ENCODE data around the gene EIF5. TPM values are rescaled to one million over a fixed set of nuclear protein-coding genes. Genes with fewer than 3 reads are reported as not detected.
"Not testable (repeated sequence)": the region's sequence is repeated elsewhere in the genome, so short reads cannot be mapped to it uniquely, and the experiment has no call there.

Gene EIF5
- total RNA-seq, 2 experiments from 2014 or later, result 409 to 421 TPM

DNA sequence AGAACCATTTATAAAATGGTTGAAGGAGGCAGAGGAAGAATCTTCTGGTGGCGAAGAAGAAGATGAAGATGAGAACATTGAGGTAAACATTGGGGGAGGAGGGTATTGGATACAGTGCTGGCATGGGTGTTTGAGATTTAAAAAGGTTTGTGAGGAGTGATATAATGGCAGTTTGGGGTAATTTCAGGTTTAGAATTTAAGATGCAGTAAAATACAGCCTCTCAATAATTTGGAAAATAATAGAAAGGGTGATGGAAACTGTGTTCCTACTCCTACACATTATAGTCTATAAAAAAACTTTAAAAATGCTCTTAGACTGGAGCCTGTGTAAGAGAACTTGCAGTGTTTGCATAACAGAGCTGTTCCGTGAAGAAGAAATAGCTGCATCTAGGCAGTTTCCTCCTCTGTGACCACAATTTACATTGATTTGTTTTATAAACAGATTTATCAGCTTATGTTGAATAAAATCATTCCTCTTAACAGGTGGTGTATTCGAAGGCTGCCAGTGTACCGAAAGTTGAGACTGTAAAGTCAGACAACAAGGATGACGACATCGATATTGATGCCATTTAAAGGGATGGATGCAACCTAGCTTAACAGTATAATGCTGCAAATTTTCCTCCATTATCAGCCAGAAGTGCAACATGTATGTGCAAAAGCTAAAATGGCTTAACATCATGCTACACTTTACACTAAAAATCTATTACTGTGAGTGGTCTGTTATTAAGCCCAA is 6.6 kb downstream of the EIF5 start:
- Mint-ChIP-seq H3K36me3 (peaks cover 74% of the 10 kb centered on the region), H3K4me3 (no peak overlapping the region), H3K27ac (peak overlapping the region; percentile 68), H3K4me1 (peaks cover 43% of the 10 kb centered on the region), H3K27me3 (no peaks in the 10 kb centered on the region), H3K9me3 (no peaks in the 10 kb centered on the region)
- DNase-seq, result no peak

DNA sequence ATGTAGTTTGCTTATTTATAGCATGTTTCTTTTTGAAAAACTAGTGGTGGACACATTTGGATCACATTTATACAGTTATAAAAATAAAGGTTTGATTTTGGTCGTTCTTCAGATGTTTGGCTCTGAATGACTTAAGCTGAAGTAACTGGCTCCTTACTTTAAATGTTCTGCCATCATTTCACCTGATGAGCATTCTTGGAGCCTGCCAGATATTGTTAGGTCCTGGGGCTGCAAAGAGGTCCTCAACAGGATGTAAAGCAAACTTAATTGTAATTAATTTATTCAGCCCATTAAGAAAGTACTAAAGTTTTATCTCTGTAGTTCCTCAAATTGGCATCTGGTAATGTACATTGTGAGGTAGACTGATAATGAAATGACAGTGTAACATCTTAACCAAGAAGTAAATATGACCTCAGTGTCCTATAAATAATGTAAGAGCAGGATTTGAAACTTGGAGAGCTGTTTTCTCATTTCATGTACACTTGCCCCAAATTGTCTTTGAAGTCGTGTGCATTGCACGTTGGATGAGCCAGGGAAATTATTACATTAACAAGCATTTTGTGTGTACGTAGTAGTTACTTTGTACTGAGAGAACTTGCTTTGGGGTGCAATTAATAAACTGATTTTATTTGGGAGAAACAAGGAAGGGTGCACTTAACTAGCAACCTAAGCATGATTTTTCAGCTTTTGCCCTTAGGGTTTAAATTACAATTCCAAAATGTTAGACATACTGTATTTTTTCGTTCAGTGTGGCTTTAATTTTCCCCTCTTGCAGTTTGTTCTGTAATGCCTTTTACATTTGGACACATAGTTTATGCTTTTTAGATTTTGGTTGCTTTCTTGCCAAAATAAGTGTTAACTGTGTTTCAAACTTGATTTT is 7.5 kb downstream of the EIF5 start:
- no peak for DNase-seq
- peaks cover 35% of the 10 kb centered on the region for H3K4me1 Mint-ChIP-seq
- no peak overlapping the region for H3K4me3 Mint-ChIP-seq
- H3K27ac Mint-ChIP-seq, result no peak overlapping the region
- H3K36me3 Mint-ChIP-seq, result peaks cover 66% of the 10 kb centered on the region
- H3K9me3 Mint-ChIP-seq, result no peaks in the 10 kb centered on the region
- no peaks in the 10 kb centered on the region for H3K27me3 Mint-ChIP-seq

DNA sequence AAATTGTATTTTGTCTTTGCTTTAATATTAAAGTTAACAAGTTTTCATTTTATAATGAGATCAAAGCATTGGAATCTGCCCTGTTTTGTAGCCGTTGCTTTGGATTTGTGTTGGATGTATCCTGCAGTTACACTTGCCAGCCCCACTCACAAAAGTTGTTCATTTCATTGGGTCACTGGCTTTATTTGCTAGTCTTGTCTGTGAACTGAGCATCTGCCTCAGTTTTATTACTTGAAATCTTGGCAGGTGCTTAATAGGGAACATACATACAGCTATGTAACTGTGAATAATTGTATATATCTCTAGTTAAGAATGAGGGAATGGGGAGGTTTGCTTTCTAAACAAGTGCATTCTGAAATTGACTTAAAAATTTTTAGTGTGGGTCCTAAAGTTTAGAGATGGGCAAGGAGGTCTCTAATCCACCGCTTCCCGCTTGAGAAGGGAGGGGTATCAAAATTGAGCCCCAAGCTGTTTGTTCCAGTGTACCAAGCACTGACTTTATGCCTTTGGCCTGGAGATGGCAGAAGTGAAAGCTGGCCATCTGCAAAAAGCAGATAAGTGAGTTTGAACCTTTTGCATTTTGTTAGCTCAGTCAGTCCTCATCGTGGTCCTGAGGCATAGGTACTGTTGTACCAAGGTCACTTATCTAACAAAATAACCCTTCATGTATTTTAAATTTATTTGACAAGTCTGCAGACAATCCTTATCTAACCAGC is 9.3 kb downstream of the EIF5 start:
- no peak overlapping the region for H3K4me3 Mint-ChIP-seq
- peaks cover 21% of the 10 kb centered on the region for H3K4me1 Mint-ChIP-seq
- H3K9me3 Mint-ChIP-seq, result no peaks in the 10 kb centered on the region
- H3K36me3 Mint-ChIP-seq, result peaks cover 48% of the 10 kb centered on the region
- H3K27ac Mint-ChIP-seq, result no peak overlapping the region
- no peaks in the 10 kb centered on the region for H3K27me3 Mint-ChIP-seq
- no peak for DNase-seq

DNA sequence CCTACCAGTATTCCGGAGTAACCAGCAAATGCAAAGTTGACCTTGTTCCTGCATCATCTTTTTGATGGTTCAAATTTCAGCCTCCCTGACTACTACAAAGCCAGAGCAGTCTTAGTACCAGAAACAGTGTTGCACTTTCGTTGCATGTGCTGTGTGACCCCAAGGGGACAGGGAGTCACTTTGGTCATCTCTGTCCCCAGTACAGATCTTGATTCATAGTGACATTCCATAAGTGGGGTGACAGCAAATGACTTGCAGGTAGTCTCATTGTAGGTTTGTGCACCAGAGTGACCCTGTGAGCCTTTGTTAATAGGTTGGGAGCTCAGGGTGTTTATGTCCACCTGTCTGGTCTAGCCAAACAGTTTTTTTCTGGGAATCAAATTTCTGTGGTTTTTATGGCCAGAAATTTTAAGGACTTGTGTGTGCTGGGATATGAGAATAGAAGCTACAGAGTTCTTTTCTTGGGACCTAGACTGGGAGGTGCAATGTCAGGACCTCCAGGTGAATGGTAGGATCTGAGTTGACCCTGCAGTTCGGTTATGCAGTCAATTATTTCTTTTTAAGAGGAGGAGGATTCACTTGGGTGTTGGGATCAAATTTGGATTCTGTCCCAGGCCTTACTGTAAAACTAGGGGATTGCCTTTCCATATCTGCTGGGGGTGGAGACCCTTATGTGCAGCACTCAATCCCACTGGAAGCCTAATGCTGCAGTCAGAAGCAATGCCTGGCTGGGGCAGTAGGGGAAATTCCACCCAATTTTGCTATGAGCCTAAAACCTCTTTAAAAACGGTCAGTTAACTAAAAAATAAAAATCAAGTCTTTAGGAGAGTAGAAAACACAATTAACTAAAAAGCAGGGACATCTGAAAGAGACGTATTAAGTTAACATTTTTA is 10.1 kb downstream of the EIF5 start:
- Mint-ChIP-seq H3K36me3 (peaks cover 40% of the 10 kb centered on the region), H3K9me3 (no peaks in the 10 kb centered on the region), H3K27ac (no peak overlapping the region), H3K4me1 (peaks cover 13% of the 10 kb centered on the region), H3K27me3 (no peaks in the 10 kb centered on the region), H3K4me3 (no peak overlapping the region)
- DNase-seq, result no peak

DNA sequence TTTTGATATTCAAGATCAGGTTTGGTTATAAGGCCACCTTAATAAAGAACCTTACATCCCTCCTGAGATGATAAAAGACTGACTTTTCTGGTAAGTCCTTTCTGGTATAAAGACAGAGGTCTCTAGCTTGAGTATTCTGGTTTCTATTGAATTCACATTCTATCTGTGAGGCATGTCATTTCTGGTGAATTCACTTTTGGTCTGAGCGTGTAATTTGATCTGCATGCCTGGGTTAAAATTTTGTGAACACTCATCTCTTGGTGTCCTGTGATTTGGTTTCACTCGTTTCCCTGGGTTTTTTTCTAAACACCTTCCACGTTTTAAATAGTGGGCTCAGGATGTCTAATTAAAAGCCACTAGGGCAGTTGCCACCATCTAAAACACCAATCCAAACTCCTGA is 12.2 kb downstream of the EIF5 start:
- Mint-ChIP-seq H3K9me3 (no peaks in the 10 kb centered on the region), H3K27ac (no peak overlapping the region), H3K27me3 (no peaks in the 10 kb centered on the region), H3K36me3 (peaks cover 26% of the 10 kb centered on the region), H3K4me1 (peaks cover 5% of the 10 kb centered on the region), H3K4me3 (no peak overlapping the region)
- DNase-seq, result no peak

DNA sequence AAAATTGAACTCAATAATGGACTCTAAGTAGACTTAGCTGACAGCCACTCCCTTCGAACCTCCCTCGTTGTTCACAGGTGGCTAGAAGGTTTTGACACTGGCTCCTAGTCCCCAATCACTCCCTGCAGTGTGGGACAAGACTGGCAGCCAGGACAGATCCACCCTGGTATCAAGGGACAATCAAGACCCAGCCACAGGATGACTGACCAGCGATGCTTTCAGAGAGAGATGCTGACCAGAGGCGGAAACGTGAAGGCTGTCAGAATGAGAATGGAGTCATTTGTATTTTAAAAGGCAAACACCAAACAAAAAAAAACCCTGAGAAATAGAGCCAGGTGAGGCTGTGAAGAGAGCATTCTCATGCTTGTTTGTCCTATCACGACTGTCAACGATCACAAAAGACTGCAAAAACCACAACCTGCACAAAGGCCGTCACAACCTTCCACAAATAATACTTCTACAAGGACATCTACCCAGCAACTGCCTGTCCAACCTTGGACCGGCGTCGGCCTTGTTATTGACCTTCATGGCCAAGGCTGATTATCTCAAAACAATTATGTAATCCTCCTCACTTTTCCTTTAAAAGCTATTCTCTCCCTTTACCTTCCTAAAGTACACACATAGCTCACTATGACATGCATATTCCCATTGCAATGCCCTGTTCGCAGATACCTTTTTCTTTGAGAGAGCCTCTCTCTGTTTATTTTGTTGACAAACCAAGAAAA is 13.2 kb downstream of the EIF5 start:
- Mint-ChIP-seq H3K4me3 (no peak overlapping the region), H3K27ac (no peak overlapping the region), H3K4me1 (peaks cover under 1% of the 10 kb centered on the region), H3K27me3 (no peaks in the 10 kb centered on the region), H3K36me3 (peaks cover 19% of the 10 kb centered on the region), H3K9me3 (no peaks in the 10 kb centered on the region)
- DNase-seq, result no peak

DNA sequence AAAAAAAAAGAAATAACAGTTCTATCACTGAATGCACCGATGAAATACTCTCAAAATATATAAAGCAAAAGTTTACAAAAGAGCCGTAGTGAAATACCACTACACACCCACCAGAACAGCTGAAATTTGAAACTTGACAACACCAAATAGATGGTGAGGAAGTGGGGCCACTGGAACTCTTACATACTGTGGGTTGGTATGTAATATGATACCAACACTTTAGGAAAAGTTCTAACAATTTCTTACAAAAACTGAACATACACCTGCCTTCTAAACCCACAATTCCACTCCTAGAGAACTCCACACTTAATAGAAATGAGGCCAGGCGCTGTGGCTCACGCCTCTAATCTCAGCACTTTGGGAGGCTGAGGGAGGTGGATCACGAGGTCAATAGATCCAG is 14.1 kb downstream of the EIF5 start:
- no peak overlapping the region for H3K4me3 Mint-ChIP-seq
- H3K4me1 Mint-ChIP-seq, result no peaks in the 10 kb centered on the region
- no peak overlapping the region for H3K27ac Mint-ChIP-seq
- DNase-seq, result no peak
- H3K36me3 Mint-ChIP-seq, result peaks cover 15% of the 10 kb centered on the region
- no peaks in the 10 kb centered on the region for H3K27me3 Mint-ChIP-seq
- no peaks in the 10 kb centered on the region for H3K9me3 Mint-ChIP-seq

DNA sequence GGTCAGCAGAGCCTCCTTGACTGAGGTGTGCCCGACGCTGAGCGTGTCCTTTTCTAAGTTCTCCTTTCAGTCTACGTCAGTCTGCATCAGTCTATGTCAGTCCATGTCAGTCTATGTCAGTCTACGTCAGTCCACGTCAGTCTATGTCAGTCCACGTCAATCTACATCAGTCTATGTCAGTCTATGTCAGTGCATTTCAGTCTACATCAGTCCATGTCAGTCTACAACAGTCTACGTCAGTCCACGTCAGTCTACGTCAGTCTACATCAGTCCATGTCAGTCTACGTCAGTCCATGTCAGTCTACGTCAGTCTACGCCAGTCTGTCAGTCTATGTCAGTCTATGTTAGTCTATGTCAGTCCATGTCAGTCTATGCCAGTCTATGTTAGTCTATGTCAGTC is 15.9 kb downstream of the EIF5 start:
- DNase-seq, result no peak
- Mint-ChIP-seq H3K27ac (no peak overlapping the region), H3K4me1 (no peaks in the 10 kb centered on the region), H3K27me3 (peaks cover 5% of the 10 kb centered on the region), H3K9me3 (no peaks in the 10 kb centered on the region), H3K4me3 (no peak overlapping the region), H3K36me3 (no peaks in the 10 kb centered on the region)

DNA sequence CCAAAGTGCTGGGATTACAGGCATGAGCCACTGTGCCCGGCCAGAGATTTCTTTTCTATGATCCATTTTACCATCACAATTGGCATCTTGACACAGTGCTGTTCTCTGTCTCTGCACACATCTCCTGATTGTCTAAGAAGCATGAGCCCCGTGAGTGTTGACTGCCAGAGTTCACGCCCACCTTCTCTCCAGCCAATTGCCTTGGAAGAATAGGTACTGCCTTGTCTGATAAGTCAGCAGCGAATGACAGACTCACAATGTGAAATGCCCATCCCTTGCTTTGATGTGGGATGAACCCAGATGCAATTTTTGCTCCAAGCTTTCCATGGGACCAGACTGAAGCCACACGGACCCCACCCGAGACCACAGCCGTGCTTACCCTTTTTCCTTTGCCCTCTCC is 19.3 kb downstream of the EIF5 start:
- Mint-ChIP-seq H3K9me3 (no peaks in the 10 kb centered on the region), H3K27ac (no peak overlapping the region), H3K36me3 (no peaks in the 10 kb centered on the region), H3K4me1 (no peaks in the 10 kb centered on the region), H3K4me3 (no peak overlapping the region), H3K27me3 (peaks cover 11% of the 10 kb centered on the region)
- DNase-seq, result no peak

DNA sequence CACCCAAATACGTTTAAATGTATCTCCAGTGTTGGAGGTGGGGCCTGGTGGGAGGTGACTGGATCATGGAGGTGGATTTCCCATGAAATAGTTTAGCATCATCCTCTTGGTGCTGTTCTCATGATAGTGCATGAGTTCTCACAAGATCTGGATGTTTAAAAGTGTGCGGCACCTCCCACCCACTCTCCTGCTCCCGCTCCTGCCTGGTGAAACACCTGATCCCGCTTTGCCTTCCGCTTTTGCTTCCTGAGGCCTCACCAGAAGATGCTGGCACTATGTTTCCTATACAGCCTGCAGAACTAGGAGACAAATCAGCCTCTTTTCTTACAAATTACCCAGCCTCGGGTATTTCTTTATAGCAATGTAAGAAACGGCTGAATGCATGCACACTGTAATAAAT is 20.1 kb downstream of the EIF5 start:
- no peak overlapping the region for H3K4me3 Mint-ChIP-seq
- H3K27ac Mint-ChIP-seq, result no peak overlapping the region
- no peak for DNase-seq
- no peaks in the 10 kb centered on the region for H3K4me1 Mint-ChIP-seq
- H3K27me3 Mint-ChIP-seq, result peaks cover 11% of the 10 kb centered on the region
- no peaks in the 10 kb centered on the region for H3K9me3 Mint-ChIP-seq
- H3K36me3 Mint-ChIP-seq, result no peaks in the 10 kb centered on the region

DNA sequence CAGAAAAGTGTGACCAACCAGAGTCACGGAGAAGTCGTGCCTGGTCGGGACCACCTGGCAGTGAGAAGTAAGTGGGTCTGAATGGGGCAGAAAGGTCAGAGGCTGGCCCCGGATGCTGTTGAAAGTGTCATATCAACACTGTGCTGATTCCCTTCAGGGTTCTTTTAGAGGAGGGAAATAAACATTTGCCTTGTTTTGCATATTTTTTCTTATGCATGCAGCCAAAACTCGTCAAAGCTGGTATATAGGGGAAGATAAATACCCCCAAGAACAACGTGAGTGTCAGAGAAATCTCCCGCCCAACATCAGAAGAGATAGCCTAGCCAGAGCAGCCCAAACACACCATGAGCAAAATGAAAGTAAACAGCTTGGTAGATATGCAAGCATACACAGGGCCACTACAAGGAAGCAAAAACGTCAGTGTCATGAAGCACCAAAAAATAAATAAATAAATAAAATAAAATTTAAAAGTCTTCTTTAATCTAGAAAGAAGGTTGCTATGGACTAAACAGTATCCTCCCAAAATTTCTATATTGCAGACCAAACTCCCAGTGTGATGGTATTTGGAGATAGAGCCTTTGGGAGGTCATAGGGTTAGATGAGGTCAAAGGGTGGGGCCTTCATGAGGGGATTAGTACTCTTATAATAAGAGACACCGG is 22.1 kb downstream of the EIF5 start:
- H3K36me3 Mint-ChIP-seq, result no peaks in the 10 kb centered on the region
- H3K4me3 Mint-ChIP-seq, result no peak overlapping the region

DNA sequence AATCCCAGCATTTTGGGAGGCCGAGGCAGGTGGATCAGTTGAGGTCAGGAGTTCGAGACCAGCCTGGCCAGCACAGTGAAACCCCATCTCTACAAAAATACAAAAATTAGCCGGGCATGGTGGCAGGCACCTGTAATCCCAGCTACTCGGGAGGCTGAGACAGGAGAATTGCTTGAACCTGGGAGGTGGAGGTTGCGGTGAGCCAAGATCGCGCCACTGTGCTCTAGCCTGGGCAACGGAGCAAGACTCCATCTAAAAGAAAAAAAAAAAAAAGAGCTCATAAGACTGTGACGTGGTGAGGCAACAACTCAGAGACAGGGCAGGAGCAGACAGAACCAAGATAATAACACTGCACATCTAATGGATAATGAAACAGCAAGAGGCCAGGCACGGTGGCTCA is 23.5 kb downstream of the EIF5 start:
- not testable (repeated sequence) for DNase-seq, H3K4me3 Mint-ChIP-seq, H3K4me1 Mint-ChIP-seq, H3K27ac Mint-ChIP-seq, H3K9me3 Mint-ChIP-seq, H3K36me3 Mint-ChIP-seq
- peaks cover 19% of the 10 kb centered on the region for H3K27me3 Mint-ChIP-seq

More for the DNA sequence above, 22.1 kb downstream of the EIF5 start:
- Mint-ChIP-seq H3K4me1 (no peaks in the 10 kb centered on the region), H3K27me3 (peaks cover 19% of the 10 kb centered on the region), H3K27ac (no peak overlapping the region), H3K9me3 (no peaks in the 10 kb centered on the region)
- no peak for DNase-seq

DNA sequence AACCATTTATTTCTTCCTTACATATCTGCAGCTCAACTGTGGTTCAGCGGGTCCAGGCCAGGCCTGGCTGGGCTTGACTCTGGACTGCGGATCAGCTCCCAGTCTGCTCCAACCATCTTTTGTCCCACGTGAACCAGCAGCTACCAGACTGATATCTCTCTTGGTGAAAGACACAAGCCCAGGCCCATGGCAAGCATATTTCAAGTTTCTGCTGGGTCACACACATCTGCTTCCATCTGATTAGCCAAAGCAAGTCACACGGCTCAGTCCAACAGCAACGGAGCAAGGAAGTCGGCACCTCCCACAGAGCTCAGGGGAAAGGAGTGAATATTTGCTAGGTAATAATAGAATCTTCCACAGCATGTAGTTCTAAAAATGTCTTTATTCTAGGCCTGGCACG is 26.5 kb downstream of the EIF5 start:
- H3K9me3 Mint-ChIP-seq, result peaks cover 20% of the 10 kb centered on the region
- peaks cover 4% of the 10 kb centered on the region for H3K4me1 Mint-ChIP-seq
- H3K27me3 Mint-ChIP-seq, result peaks cover 19% of the 10 kb centered on the region
- DNase-seq, result no peak
- H3K36me3 Mint-ChIP-seq, result peaks cover 17% of the 10 kb centered on the region
- H3K27ac Mint-ChIP-seq, result no peak overlapping the region
- no peak overlapping the region for H3K4me3 Mint-ChIP-seq

All from activated naive CD8-positive, alpha-beta T cell treated with anti-CD3 and anti-CD28 coated beads for 36 hours (primary cell).